HG03439 (cell line): Measurements from ENCODE around the gene SLC8A1.
A peak's percentile ranks its signal among the peaks of the same experiment; 100 is the strongest.

ENCODE experiments used
- ATAC-seq: cut with Tn5 transposase; IDR thresholded peaks from one replicate; pipeline ENCODE4 v1.9.1; 2021; ENCODE audit warnings: mild to moderate bottlenecking, moderate library complexity; ENCODE audit not compliant: unreplicated experiment

SLC8A1 gene

GRCh38 chr2:40358783-40359182 is 93.1 kb downstream of the SLC8A1 start:
- ATAC-seq, result no peak

GRCh38 chr2:40357667-40358066 is 94.2 kb downstream of the SLC8A1 start:
- no peak for ATAC-seq

DNA sequence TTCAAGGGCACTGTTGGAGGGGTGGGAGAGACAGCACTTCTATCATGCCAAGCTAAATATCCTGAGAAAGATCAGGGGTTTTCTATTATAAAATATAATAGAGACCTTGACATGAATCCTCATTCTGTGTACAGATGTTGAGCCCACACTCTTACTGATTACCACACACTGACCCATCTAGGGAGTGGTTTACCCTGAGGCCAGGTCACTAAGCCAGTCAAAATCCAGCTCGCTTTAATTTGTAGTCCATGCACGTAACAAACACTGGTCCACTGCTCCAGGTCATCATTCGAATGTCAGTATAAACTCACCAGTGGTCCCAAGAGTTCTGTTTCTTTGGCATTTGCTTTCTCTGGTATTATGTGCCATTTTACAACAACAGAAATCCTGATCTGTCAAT is 96.4 kb downstream of the SLC8A1 start:
- no peak for ATAC-seq

GRCh38 chr2:40353231-40353630 is 98.7 kb downstream of the SLC8A1 start:
- ATAC-seq, result no peak

DNA sequence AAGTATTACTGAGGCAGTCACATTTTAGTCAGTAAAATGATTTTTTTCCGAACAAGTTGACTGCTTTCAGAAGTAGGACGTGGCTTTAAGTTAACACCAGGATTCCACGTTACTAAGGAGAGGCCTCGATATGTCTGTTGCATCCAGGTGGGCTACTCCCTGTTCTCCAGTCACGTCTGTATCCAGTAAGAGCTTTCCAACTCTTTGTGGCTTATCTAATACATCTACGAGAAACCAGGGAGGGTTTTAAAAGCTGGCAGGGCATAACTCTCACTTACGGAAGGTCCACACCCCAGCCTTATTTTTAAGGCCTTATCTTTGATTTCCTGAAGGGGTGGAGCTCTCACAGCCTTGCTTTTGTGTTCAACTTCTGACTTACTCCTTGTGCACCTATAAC is 99.2 kb downstream of the SLC8A1 start:
- ATAC-seq, result no peak

GRCh38 chr2:40352041-40352702 is 99.7 kb downstream of the SLC8A1 start:
- no peak for ATAC-seq

DNA sequence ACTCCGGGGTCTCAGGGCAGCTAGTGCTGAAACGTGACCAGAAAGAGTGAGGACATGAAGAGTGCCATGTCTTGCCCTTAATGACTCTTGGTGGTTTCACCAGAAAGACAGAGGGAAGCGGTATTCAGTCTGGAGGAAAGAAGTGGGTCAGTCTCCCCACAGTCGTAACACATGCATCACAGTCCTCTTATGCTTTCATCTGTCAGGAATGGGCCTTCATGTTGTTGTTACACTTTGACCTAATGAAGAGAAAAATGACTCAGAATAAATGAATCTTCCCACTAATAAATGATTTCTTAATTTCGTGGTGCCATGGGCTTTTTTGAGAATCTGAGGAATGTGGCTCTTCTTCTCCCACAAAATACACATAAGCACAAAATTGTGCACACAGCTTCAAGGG is 103.2 kb downstream of the SLC8A1 start:
- no peak for ATAC-seq

DNA sequence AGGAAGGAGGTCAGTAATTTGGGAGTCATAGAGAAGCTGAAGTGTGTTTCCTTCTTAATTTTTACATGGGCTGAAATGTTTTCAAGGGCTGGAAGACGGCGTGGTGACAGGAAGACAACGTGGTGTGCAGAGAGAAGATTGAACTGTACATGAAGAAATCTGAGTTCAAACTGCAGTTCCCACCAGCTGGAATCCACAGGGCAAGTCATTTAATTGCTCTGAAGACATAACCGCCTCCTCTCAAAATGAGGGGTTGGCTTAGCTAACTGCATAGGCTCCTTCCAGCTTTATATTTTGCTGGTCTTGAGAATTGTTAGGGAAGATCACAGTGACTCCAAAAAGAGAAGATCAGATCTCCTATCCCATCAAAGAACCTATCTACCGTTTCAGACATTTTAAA is 103.9 kb downstream of the SLC8A1 start:
- no peak for ATAC-seq

GRCh38 chr2:40346535-40347354 is 105.1 kb downstream of the SLC8A1 start:
- peak; percentile 68 for ATAC-seq

DNA sequence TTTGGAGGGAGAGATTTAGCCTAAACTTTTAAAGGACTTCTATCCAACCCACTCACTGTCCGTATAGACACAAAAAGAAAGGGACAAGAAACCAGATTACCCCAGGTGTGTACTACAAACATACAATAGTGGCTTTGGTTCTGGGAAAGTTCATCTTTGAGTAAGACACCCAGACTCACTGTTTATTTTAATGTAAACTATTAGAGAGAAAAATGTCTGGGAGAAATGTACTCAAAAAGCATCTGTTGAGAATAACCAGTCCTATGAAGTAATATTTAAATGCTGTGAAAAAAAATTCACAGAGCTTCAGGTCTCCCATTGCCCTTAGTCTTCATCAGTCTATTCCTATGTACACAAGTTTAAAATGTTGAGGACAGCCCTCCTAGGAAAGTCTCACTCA is 107.5 kb downstream of the SLC8A1 start:
- ATAC-seq, result no peak

DNA sequence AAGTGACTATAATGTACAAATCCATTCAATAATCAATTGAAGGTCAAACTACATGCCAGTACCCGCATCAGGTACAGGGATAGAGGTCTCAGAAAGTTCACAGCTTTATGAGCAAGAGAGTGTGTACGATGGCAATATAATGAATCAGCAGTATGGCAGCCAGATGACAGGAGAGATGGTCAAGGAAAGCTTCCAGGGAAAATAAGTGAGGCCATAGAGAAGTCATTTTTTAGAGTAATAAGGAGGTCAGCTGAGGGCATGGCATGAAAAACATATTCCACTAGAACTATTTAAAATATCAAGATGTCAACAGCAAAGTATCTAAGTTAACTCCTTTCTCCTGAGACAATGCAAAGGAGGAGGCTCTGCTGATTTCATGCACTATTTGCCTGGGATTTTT is 108.0 kb downstream of the SLC8A1 start:
- ATAC-seq, result no peak

GRCh38 chr2:40341198-40341597 is 110.7 kb downstream of the SLC8A1 start:
- ATAC-seq, result no peak

- ATAC-seq, result no peak
These were observed 112.9 kb downstream of the SLC8A1 start for GRCh38 chr2:40339026-40339425.

DNA sequence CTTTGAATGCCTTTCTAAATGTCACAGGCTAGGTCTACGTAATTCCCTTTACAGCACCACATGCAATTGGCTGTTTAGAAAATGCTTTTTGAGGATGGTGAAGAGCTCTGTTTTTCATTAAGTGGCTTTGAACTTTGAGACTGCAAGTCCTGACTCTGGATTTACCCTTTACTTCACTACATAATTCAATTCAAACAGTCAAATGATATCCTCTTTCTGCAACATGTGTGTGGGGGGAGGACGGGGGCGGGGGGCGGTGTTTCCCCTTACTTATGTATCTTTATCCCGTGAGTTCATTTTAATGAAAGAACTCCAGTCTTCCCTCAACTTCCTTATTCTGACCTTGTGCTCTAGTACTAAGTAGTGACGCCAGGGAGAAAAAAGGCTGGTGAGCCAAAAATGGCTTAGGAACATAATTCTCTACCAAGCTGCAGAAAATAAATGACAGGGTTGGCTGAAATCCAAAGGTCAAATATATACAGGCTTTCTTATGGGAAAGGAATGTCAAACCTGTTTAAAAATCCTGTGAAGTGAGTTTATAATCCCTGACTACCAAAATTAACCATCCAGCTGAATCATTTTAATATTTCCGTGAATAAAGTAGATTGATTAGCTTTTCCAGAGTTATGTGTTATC is 119.6 kb downstream of the SLC8A1 start:
- ATAC-seq, result no peak

- ATAC-seq, result no peak
These were observed 121.8 kb downstream of the SLC8A1 start for GRCh38 chr2:40330096-40330495.

- ATAC-seq, result no peak
These were observed 122.2 kb downstream of the SLC8A1 start for GRCh38 chr2:40329739-40330030.

DNA sequence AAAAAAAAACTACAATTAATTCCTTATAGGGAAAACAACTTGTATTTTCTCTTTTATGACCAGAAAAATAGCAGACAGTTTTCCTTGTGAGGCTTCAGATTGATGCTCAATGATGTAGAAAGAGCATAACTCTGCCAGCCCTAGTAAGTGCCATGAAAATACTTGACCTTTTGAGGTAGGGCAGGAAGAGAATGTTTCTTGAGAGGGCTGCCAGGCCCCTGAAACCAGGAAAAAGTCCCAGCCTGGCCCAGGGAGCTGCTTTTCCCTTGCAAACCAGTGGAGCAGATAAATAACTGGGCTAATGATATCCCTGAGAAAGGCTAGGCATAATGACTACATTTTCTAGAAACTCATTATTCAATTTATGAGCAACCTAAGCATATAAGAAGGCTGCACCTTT is 126.8 kb downstream of the SLC8A1 start:
- ATAC-seq, result no peak

DNA sequence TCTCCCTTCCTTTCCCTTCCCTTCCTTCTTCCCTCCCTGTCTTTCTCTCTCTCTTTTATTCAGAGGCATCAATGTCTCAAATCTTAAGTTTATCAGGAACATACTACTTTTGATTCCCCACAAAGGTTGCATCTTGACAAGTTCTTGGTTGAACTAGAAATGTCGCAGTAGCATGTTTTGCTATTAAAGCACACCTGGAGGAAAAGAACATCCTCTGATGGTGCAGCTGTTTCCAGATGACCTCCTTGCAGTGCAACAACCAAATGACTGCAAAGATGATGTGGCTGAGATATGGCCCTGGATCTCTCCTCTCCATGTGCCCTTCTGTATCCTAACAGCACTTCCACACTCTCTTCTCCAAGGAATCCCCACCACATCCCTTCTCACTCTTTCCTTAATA is 127.2 kb downstream of the SLC8A1 start:
- no peak for ATAC-seq

DNA sequence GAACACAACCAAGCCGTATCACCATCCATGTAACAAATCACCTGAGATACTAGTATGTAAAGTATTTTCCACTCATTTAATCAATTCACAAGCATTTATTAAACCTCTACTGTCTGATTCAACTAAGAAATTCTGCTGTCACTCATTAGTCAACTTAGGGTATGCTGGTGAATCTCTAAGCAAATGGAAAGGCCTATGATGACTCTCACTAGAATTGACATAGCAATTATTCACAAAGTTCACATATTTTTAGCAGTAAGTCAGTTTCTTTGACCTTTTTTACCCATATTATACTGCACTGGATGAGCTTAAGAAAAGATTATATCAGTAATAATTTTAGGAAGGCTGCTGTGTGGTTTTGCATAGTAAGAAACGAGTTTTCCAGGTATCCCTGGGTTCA is 130.1 kb downstream of the SLC8A1 start:
- ATAC-seq, result no peak

DNA sequence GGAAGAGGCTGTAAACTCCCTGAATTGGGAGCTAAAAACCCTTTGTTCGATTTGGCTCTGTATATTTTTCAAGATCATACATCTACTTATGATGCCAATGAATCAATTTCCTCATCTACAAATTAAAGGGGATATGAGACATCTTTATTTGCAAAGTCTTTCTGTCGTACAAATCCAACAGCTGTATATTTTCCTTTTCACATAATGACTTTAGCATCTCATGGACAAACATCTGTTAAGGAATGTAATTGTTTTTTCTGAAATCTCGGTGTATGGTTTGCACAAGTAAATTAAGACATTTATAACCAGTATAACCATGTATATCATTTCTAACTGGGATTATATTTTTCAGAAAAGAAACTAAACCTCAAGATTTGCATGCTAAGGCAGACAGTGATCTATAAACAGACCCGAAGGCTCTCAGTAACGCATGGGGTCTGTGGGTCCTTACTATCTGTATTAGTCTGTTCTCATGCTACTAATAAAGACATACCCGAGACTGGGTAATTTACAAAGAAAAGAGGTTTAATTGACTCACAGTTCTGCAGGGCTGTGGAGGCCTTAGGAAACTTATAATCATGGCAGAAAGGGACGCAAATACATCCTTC is 130.8 kb downstream of the SLC8A1 start:
- peak; percentile 91 for ATAC-seq

- no peak for ATAC-seq
These were observed 133.0 kb downstream of the SLC8A1 start for GRCh38 chr2:40318921-40319320.

DNA sequence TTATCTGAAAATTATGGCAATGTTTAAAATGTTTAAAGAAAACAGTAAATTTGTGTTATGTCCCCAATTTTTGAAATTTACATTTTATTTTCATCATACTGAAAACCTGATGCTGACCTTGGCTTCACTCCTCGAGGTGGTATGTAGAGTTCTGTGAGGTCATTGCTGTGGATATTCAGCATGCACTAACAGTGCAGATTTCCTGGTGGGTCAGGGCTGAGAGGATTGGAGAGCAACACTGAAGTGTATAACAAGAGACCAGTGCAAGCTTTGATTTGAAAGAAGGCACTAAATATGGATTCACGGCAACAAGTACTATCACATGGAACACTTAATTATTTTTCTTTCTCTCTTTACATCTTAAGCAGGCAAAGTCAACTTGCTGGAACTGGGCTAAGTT is 134.1 kb downstream of the SLC8A1 start:
- no peak for ATAC-seq
